Superior temporal gyrus (tissue), 1 donor: ENCODE data around the gene UTP11.

Experiments
- DNase-seq: peaks from one replicate; pipeline ENCODE4 v3.0.0-alpha.2; 2016; ENCODE audit errors: extremely low spot score

Gene UTP11

GRCh38 chr1:38046333-38046883 is 33.9 kb downstream of the UTP11 start, which contains the start of gene POU3F1:
TSS of gene POU3F1 (minus strand) at chr1:38046793. CDS start at chr1:38046743, 50 bp downstream.
- DNase-seq, result no peak

- peak; percentile 86 for DNase-seq
Measured at GRCh38 chr1:38046884-38047602, 34.5 kb downstream of the UTP11 start.

- DNase-seq, result no peak
Measured at GRCh38 chr1:38047603-38048141, 35.1 kb downstream of the UTP11 start.

GRCh38 chr1:38050397-38051078 is 38.0 kb downstream of the UTP11 start:
- no peak for DNase-seq

GRCh38 chr1:38051079-38051543 is 38.6 kb downstream of the UTP11 start:
- DNase-seq, result no peak

GRCh38 chr1:38052750-38053415 is 40.3 kb downstream of the UTP11 start:
- DNase-seq, result no peak

- DNase-seq, result no peak
Measured at GRCh38 chr1:38053416-38054091, 41.0 kb downstream of the UTP11 start.

GRCh38 chr1:38055398-38055797 is 42.9 kb downstream of the UTP11 start:
- DNase-seq, result no peak

- no peak for DNase-seq
Measured at GRCh38 chr1:38055965-38056364, 43.4 kb downstream of the UTP11 start.

- no peak for DNase-seq
Measured at GRCh38 chr1:38059635-38060250, 47.2 kb downstream of the UTP11 start.

- DNase-seq, result no peak
Measured at GRCh38 chr1:38060498-38060897, 48.0 kb downstream of the UTP11 start.

GRCh38 chr1:38061290-38061689 is 48.8 kb downstream of the UTP11 start:
- no peak for DNase-seq

- no peak for DNase-seq
Measured at GRCh38 chr1:38061883-38062328, 49.4 kb downstream of the UTP11 start.

GRCh38 chr1:38062361-38063288 is 50.1 kb downstream of the UTP11 start:
- no peak for DNase-seq

- no peak for DNase-seq
Measured at GRCh38 chr1:38063616-38064015, 51.1 kb downstream of the UTP11 start.

- DNase-seq, result no peak
Measured at GRCh38 chr1:38064197-38064903, 51.8 kb downstream of the UTP11 start.

- DNase-seq, result no peak
Measured at GRCh38 chr1:38068220-38068979, 55.9 kb downstream of the UTP11 start.

- DNase-seq, result no peak
Measured at GRCh38 chr1:38068980-38069340, 56.4 kb downstream of the UTP11 start.
